Stimulated activated CD4-positive, alpha-beta T cell treated with anti-CD3 and anti-CD28 coated beads, Interleukin-2, amount 100 ng/mL, for 24 hours (primary cell): ENCODE data around the gene DDAH1.

Source experiments
- DNase-seq, 2 donors: peaks; one replicate each; pipeline ENCODE4 v3.0.0-alpha.2; 2020

DDAH1 gene

DNA sequence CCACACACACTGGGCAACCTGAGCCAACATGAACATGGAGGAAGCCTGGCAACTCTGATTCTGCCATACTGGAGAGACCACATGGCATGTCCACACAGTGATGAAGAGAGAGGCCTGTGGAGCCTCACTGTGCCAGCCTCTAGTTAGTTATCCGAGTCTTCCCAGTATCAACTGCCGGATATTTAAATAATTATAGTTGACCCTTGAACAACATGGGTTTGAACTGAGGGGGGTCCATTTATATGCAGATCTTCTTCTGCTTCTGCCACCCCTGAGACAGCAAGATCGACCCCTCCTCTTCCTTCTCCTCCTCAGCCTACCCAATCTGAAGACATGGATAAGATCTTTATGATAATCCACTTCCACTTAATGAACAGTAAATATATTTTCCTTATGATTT, 27.8 kb downstream of the DDAH1 start:
- no peak for DNase-seq

GRCh38 chr1:85433096-85433495, 31.9 kb downstream of the DDAH1 start:
- DNase-seq, result no peak

DNA sequence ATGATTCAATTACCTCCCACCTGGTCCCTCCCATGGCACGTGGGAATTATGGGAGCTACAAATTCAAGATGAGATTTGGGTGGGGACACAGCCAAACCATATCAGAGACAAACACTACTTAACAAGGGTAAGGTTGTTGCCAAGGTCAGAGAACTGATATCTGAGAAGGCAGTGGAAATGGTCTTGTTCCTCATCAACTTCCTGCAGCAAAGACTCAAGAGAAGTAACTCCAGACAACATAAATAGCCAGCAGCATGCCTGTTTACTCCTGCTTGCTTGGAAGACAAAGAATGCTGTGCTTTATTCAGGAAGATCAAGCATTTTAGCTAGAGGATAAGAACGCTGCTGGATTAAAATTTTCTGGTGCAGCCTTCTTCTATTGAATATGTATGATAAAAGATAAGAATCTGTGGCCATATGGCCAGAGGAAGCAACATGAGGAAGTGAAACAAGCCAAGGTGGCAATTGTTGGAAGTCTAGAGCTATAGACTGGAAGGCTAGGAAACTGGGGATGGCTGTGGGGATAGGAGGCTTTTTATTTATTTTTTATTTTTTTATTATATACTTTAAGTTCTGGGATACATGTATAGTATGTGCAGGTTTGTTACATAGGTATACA, 36.4 kb downstream of the DDAH1 start:
- no peak for DNase-seq

GRCh38 chr1:85427849-85428248, 37.1 kb downstream of the DDAH1 start:
- DNase-seq, result no peak

GRCh38 chr1:85427331-85427730, 37.6 kb downstream of the DDAH1 start:
- DNase-seq, result no peak

DNA sequence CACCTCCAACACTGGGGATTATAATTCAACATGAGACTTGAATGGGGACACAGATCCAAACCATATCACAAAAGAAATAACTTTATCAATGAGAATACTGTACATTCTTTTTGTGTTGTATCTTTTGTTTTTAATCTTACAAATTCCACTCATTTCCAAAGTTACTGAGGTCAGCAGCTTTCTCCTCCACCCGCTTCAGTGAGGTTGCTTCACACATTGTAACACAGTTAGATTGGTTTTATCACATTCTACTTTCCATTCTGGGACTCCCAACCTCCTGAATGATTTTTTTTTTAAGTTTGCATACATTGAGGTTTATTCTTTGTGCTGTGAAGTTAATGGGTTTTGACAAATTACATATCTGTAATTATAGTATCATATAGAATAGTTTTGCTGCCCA, 43.8 kb downstream of the DDAH1 start:
- DNase-seq, result no peak

- no peak for DNase-seq
Observed at GRCh38 chr1:85420199-85420598, 44.8 kb downstream of the DDAH1 start.

- no peak for DNase-seq
Observed at GRCh38 chr1:85417876-85418275, 47.1 kb downstream of the DDAH1 start.

GRCh38 chr1:85417017-85417416, 47.9 kb downstream of the DDAH1 start:
- DNase-seq, result no peak

GRCh38 chr1:85413169-85413568, 51.8 kb downstream of the DDAH1 start:
- DNase-seq, result no peak

GRCh38 chr1:85411567-85412305, 53.2 kb downstream of the DDAH1 start:
- DNase-seq, result no peak

GRCh38 chr1:85409516-85409915, 55.4 kb downstream of the DDAH1 start:
- no peak for DNase-seq

GRCh38 chr1:85407746-85408377, 57.1 kb downstream of the DDAH1 start:
- no peak for DNase-seq

DNA sequence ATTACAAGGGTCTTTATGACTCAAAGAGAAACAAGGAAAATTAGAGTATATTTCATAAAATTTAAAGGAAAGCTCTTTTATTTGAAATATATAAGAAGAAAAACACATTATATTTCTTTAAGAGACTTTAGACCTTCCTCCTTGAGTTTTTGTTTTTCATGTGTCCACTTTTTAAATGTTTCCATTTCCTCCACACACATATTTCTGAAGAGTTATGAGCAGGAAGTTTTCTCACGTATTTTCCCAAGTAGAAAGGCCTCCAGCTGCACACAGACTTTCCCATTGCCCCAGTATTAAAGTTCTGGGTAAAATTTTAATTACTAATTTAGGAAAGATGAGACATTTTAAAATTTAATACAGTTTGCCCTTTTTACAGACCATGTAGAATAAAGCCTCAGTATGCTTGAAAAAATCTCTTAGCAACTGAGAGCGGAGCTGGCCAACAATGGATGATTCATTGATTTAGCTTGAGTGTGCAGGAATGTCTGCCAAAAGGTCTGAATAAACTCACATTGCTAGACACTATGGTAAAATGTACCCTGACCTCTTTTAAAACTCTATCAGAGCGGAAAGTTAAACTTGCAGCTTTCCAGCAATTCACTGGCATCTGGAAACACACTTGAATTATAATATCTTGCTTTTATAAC, 57.9 kb downstream of the DDAH1 start:
- DNase-seq, result no peak

GRCh38 chr1:85406081-85406480, 58.9 kb downstream of the DDAH1 start:
- DNase-seq, result no peak

- no peak for DNase-seq
Observed at GRCh38 chr1:85404408-85404807, 60.6 kb downstream of the DDAH1 start.

GRCh38 chr1:85398391-85399064, 66.4 kb downstream of the DDAH1 start:
- DNase-seq, result no peak

- no peak for DNase-seq
Observed at GRCh38 chr1:85397490-85398032, 67.4 kb downstream of the DDAH1 start.

DNA sequence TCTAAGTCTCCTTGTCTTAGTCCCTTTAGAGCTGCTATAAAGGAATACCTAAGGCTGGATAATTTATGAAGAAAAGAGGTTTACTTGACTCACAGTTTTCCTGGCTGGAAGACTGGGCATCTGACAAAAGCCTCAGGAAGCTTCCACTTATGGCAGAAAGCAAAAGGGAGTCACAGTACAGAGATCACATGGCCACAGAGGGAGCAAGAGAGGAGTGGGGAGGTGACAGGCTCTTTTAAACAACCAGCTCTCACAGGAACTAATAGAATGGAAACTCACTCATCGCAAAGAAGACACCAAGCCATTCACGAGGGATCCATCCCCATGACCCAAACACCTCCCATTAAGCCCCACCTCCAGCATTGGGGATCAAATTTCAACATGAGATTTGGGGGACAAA, 68.8 kb downstream of the DDAH1 start:
- DNase-seq, result no peak

GRCh38 chr1:85394130-85394529, 70.8 kb downstream of the DDAH1 start:
- no peak for DNase-seq

- DNase-seq, result no peak
Observed at GRCh38 chr1:85393490-85393889, 71.5 kb downstream of the DDAH1 start.

DNA sequence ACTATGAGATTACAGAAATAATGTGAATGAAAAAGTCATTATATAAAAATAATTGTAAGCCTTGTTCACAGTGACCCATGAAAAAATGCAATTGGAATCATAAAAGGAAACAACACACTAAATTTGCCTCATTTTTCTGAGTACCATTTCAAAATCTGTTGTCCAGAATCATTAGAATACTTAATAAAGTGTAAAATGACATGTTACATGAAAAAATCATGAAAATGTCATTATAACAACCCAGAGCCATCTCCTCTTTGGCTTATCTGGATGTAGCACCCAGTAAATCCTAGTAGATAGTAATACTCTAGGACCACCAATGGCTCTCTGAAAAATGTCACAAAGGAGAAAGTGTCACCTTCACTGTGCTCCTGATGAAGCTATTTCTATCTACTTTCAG, 76.5 kb downstream of the DDAH1 start:
- DNase-seq, result no peak

DNA sequence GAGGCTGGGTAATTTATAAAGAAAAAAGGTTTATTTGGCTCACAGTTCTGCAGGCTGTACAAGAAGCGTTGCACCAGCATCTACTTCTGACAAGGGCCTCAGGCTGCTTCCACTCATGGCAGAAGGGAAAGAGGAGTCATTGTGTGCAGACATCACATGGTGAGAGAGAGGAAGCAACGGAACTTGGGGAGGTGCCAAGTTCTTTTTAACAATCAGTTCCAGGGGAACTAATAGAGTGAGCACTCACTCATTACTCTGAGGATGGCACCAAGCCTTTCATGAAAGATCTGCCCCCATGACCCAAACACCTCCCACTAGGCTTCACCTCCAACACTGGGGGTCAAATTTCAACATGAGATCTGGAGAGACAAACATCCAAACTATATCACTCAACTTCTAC, 77.2 kb downstream of the DDAH1 start:
- no peak for DNase-seq
